HG03139 (cell line): Measurements from ENCODE around the gene ALPI.
"Not testable (repeated sequence)": the region's sequence is repeated elsewhere in the genome, so short reads cannot be mapped to it uniquely, and the experiment has no call there.

Experiments
- ATAC-seq: cut with Tn5 transposase; IDR thresholded peaks from one replicate; pipeline ENCODE4 v1.9.1; 2021; ENCODE audit not compliant: unreplicated experiment

ALPI gene

DNA sequence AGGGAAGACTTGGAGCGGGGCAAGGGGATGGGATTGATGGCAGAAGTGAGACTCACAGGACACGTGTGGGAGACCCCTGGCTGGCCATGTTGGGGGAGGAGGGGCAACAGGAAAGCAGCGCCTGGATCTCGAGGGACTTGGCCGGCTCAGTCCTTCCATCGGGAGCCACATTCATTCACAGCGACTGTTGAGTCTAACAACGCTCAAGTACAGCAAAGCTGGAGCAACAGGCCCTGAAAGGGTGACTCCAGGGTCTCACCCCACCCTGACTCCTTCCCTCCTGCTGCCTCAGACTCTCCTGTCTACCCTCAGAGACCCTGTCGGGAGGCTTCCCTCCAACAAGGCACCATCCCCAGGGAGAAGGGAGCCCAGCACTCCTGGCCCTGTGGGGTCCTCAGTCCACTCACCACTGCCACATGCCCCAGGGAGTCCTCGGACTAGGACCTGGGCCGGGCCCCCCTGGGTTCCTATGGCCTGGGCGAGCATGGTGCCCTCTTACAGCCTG is 14.8 kb upstream of the ALPI start:
- no peak for ATAC-seq

- ATAC-seq = not testable (repeated sequence)
Measured at GRCh38 chr2:232441922-232442321, 14.0 kb upstream of the ALPI start.

- not testable (repeated sequence) for ATAC-seq
Measured at GRCh38 chr2:232442431-232442830, 13.5 kb upstream of the ALPI start.

DNA sequence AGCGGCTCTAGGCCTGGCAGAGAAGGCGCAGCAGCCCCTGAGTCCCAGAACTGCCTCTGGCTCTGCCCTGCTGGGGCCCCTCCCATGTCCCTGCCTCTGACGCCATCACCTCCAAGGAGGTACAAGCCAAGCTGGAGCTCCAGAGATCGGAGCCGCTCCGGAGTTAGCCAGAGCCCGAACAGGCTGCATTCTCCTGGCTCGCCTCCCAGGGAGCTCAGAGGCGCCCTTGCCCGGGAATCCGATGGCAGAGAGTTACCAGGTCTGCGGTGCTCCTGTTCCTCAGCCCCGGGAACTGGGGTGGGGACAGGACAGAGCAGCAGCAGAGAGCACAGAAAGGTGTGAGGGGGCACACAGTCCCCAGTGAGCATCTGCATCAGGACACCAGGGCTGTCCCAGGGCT is 12.9 kb upstream of the ALPI start:
- ATAC-seq = not testable (repeated sequence)

GRCh38 chr2:232443669-232444408 is 12.1 kb upstream of the ALPI start:
- ATAC-seq = not testable (repeated sequence)

DNA sequence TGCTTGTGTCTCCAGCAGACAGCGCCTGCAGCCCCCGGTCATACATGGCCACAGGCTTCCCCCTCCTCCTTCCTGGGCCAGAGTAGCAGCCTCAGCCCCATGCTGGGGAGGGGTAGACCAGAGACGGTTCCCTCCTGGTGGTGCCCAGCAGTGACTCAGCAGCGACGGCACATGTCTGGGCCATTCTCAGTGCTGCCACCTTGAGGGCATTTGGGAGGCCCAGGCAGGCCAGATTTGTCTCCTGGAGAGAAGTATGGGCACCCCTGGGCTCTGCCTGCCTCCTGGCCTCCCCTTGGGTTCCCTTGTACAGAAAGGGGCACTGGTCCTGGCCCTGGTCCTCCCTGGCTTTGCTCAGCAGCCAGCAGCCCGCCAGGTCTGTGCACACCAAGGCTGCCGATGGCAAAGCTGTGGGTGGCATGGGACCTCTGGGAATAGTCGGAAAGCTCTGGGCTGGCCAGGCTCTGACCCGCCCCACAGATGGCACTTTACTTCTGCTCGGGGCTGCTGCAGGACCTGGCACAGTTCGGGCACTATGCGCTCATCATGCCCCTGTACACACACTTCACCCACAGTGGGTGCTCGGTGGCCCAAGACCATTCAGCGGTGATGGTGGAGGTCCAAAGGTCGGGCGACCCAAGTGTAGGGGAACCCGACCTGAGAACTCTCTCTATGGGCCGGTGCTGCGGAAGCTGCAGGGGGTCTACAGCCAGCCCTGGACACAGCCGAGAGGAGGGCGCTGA is 11.4 kb upstream of the ALPI start:
- ATAC-seq = no peak

- not testable (repeated sequence) for ATAC-seq
Measured at GRCh38 chr2:232445149-232445885, 10.6 kb upstream of the ALPI start.

DNA sequence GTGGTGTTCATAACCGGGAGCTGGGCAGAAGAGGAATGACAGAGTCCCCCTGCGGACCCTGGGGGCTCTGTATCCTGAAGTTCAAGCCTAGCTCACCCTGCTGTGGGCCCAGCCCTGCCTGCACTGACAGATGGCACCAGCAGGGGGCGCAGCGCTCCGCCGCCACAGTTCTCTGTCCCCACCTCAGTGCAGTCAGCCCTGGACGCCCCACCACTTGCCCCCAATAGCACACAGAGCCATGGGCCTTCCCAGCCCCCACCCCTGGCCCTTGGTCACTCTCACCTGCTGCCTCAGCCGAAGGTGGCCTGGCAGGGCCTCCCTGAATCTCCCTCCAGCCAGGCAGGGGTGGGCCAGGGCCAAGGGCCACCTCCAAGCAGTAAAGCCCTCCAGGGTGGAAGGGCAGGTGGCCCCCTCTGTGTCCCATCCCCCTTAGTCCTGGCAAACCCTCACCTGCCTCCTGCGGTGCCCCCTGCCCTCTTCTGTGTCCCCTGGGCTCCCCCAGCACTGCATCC is 9.6 kb upstream of the ALPI start:
- ATAC-seq = not testable (repeated sequence)

GRCh38 chr2:232447091-232447620 is 8.8 kb upstream of the ALPI start:
- no peak for ATAC-seq

- no peak for ATAC-seq
Measured at GRCh38 chr2:232447638-232448303, 8.2 kb upstream of the ALPI start.

- no peak for ATAC-seq
Measured at GRCh38 chr2:232448304-232448690, 7.7 kb upstream of the ALPI start.

- ATAC-seq = no peak
Measured at GRCh38 chr2:232449964-232450363, 6.0 kb upstream of the ALPI start.

- ATAC-seq = not testable (repeated sequence)
Measured at GRCh38 chr2:232451645-232452044, 4.3 kb upstream of the ALPI start.

- no peak for ATAC-seq
Measured at GRCh38 chr2:232454630-232455029, 1.3 kb upstream of the ALPI start.

DNA sequence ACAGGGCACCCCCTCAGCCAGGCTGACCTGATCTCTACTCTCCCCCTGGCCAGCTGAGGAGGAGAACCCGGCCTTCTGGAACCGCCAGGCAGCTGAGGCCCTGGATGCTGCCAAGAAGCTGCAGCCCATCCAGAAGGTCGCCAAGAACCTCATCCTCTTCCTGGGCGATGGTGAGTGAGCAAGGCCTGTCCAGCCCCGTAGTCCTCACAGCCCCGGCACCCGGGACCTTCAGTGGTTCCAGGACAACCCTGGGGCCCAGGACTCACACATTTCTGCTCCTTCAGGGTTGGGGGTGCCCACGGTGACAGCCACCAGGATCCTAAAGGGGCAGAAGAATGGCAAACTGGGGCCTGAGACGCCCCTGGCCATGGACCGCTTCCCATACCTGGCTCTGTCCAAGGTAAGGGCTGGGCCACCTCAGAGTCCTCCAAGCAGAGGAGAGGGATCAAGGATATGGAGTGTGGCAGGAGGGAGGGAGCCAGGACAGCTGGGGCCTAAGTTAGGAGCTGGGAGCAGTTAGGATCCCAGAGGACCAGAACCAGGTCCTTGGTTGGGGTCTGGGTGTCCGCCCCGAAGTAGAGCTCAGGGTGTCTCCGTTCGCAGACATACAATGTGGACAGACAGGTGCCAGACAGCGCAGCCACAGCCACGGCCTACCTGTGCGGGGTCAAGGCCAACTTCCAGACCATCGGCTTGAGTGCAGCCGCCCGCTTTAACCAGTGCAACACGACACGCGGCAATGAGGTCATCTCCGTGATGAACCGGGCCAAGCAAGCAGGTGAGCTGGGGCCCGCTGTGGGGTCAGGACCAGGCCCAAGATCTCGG is 555 bp downstream of the ALPI start:
- ATAC-seq = no peak

- ATAC-seq = no peak
Measured at GRCh38 chr2:232457121-232458011, 1.4 kb downstream of the ALPI start.

DNA sequence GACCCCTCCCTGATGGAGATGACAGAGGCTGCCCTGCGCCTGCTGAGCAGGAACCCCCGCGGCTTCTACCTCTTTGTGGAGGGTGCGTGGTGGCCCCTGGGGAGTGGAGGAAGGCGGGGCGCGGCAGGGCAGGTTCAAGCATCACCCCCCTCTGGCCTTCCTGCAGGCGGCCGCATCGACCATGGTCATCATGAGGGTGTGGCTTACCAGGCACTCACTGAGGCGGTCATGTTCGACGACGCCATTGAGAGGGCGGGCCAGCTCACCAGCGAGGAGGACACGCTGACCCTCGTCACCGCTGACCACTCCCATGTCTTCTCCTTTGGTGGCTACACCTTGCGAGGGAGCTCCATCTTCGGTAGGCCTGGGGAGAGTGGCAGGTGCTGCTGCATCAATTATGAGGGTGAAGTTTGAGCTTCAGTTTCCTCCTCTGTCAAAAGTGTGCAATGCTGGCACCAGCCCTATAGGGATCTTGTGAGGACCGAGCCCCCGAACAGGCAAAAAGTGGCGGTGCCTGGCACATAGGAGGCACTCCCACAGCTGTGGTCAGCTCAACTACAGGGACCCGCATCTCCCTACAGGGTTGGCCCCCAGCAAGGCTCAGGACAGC is 2.2 kb downstream of the ALPI start:
- no peak for ATAC-seq
